ENCODE results near the gene ZNF311. TPM values are rescaled to one million over a fixed set of nuclear protein-coding genes. Genes with fewer than 3 reads are reported as not detected.
"Not testable (repeated sequence)": the region's sequence is repeated elsewhere in the genome, so short reads cannot be mapped to it uniquely, and the experiment has no call there.

ZNF311 gene
- polyA plus RNA-seq, 1 donor, result 3.2 TPM

DNA sequence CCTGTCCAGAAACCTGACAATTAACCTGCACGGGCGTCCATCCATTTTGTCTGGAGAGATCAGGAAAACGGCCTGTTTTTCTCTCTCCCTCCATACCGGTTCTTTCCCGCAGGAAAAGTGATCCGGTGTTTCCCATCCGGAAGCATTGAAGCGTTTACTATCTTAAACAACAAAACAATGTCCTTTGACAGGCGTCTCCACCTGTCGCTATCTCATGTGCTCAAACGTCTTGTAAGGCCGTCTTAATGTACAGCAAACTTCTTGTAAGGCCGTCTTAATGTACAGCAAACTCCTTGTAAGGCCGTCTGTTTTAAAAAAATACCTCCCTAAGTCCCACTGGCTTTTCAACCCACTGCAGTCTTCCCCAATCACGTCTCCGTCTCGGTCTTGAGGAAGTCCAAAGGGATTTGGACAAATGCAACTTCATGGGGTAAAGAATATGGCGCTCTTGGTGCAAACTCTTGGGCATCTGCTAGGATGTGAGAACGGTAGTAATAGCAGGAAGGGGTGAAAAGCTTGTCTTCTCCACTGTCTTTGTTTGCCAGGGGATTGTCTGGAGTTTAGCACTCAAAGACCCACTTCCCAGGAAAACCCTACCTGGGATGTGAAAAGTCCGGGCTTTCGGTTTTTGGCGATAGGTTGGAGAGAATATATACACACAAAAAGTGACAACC lies 51.4 kb downstream of the ZNF311 start:
- H3K27me3 ChIP-seq (ENCODE audit: control insufficient read depth, insufficient read depth, low read length), result peaks cover 10% of the 10 kb centered on the region
- no peaks in the 10 kb centered on the region for H3K9me3 ChIP-seq (ENCODE audit: control insufficient read depth, low read depth, low read length)
- no peak overlapping the region for H3K27ac ChIP-seq (ENCODE audit: low read length)
- peak overlapping the region; percentile 48 for H3K4me3 ChIP-seq (ENCODE audit: low read length)
- DNase-seq, result peak in 1 of 2 donors; percentile 56
- H3K36me3 ChIP-seq (ENCODE audit: control insufficient read depth, insufficient read depth, low read length), result no peaks in the 10 kb centered on the region
- no CpG with 5 or more reads among the region's 22 CpGs for WGBS (ENCODE audit: insufficient coverage, low lambda C conversion rate)
- H3K4me1 ChIP-seq (ENCODE audit: control insufficient read depth, insufficient read depth, low read length), result no peaks in the 10 kb centered on the region

DNA sequence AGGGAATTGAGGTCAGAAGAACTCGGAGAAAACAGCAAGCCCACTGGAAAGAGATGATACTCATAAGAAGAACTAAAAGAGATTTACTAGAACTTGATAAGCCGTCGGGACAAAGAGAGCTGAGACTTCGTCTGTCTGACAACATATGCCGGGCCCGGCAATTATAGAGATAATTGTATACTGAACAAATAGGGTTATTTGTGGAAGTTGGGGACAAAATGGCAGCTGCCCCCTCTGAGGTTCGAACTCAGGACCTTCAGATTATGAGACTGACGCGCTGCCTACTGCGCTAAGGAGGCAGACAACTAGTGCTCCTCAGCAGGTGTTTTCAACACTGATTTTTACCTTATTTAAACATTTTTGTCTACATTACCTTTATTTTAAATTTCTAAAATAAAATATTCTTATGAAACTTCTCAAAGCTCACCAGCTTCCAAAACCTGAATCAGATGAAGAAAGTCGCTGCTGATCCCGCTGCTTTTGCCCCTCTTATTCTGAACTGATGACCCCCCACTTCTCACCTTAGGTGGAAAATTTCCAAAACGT lies 52.0 kb downstream of the ZNF311 start:
- H3K9me3 ChIP-seq (ENCODE audit: control insufficient read depth, low read depth, low read length), result no peaks in the 10 kb centered on the region
- no peaks in the 10 kb centered on the region for H3K36me3 ChIP-seq (ENCODE audit: control insufficient read depth, insufficient read depth, low read length)
- H3K4me3 ChIP-seq (ENCODE audit: low read length), result peak overlapping the region; percentile 48
- peaks cover 10% of the 10 kb centered on the region for H3K27me3 ChIP-seq (ENCODE audit: control insufficient read depth, insufficient read depth, low read length)
- H3K27ac ChIP-seq (ENCODE audit: low read length), result no peak overlapping the region
- no peaks in the 10 kb centered on the region for H3K4me1 ChIP-seq (ENCODE audit: control insufficient read depth, insufficient read depth, low read length)
- WGBS (ENCODE audit: insufficient coverage, low lambda C conversion rate), result 25% methylated on average over 4 of the region's 13 CpGs
- peak; percentile 11 to 43 for DNase-seq

DNA sequence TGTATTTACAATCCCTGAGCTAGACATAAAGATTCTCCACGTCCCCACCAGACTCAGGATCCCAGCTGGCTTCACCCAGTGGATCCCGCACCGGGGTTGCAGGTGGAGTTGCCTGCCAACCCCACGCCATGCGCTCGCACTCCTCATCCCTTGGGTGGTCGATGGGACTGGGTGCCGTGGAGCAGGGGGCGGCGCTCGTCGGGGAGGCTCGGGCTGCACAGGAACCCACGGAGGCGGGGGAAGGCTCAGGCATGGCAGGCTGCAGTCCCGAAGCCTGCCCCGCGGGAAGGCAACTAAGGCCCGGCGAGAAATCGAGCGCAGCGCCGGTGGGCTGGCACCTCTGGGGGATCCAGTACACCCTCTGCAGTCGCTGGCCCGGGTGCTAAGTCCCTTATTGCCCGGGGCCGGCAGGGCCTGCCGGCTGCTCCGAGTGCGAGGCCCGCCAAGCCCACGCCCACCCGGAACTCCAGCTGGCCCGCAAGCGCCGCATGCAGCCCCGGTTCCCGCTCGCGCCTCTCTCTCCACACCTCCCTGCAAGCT lies 55.4 kb downstream of the ZNF311 start:
- not testable (repeated sequence) for H3K9me3 ChIP-seq (ENCODE audit: control insufficient read depth, low read depth, low read length); DNase-seq; H3K4me3 ChIP-seq (ENCODE audit: low read length); H3K27me3 ChIP-seq (ENCODE audit: control insufficient read depth, insufficient read depth, low read length); H3K4me1 ChIP-seq (ENCODE audit: control insufficient read depth, insufficient read depth, low read length); H3K36me3 ChIP-seq (ENCODE audit: control insufficient read depth, insufficient read depth, low read length); H3K27ac ChIP-seq (ENCODE audit: low read length)
- no CpG with 5 or more reads among the region's 41 CpGs for WGBS (ENCODE audit: insufficient coverage, low lambda C conversion rate)

DNA sequence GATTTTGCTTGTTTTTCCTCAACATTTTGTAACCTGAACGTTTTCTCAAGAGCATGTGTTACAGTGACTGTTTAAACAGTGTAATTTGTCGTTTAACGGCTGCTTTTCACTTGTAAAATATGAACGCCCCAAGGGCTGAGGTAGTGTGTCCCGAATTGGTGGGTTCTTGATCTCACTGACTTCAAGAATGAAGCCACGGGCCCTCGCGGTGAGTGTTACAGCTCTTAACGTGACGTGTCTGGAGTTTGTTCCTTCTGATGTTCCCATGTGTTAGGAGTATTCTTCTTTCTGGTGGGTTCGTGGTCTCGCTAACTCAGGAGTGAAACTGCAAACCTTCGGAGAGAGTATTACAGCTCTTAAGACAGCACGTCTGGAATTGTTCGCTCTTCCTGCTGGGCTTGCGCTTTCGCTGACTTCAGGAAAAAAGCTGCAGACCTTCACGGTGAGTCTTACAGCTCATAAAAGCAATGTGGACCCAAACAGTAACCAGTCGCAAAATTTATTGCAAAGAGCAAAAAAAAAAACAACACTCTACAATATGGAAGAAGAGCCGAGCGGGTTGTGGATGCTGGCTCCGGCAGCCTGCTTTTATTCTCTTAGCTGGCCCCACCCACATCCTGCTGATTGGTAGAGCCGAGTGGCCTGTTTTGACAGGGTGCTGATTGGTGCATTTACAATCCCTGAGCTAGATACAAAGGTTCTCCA lies 56.2 kb downstream of the ZNF311 start:
- no peak overlapping the region for H3K4me3 ChIP-seq (ENCODE audit: low read length)
- no peak for DNase-seq
- no peaks in the 10 kb centered on the region for H3K36me3 ChIP-seq (ENCODE audit: control insufficient read depth, insufficient read depth, low read length)
- no peaks in the 10 kb centered on the region for H3K9me3 ChIP-seq (ENCODE audit: control insufficient read depth, low read depth, low read length)
- H3K27ac ChIP-seq (ENCODE audit: low read length), result no peak overlapping the region
- H3K4me1 ChIP-seq (ENCODE audit: control insufficient read depth, insufficient read depth, low read length), result no peaks in the 10 kb centered on the region
- 95% methylated on average over 6 of the region's 23 CpGs for WGBS (ENCODE audit: insufficient coverage, low lambda C conversion rate)
- H3K27me3 ChIP-seq (ENCODE audit: control insufficient read depth, insufficient read depth, low read length), result peaks cover 3% of the 10 kb centered on the region

DNA sequence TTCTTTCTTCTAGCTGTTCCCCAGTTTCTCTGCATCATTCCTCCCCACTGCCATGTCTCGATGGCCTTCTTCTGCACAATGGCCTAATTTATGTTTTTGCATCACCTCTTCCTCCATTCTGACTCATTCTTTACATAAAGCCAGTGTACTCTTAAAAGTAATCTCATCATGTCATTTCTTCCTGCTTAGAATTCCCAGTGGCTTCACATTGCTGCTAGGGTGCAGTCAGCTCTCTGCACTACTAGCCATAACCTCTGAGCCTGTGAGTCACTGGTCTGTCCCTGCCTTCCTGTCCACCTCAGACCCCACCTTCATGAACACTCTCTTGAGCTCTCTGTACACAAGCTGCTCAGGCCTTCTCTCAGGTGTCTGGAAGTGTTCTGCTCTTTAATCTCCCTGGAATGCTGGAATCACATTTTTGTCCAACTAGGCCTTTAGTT lies 57.3 kb downstream of the ZNF311 start:
- no peak overlapping the region for H3K4me3 ChIP-seq (ENCODE audit: low read length)
- WGBS (ENCODE audit: insufficient coverage, low lambda C conversion rate), result 60% methylated on average over 1 of the region's 1 CpG

DNA sequence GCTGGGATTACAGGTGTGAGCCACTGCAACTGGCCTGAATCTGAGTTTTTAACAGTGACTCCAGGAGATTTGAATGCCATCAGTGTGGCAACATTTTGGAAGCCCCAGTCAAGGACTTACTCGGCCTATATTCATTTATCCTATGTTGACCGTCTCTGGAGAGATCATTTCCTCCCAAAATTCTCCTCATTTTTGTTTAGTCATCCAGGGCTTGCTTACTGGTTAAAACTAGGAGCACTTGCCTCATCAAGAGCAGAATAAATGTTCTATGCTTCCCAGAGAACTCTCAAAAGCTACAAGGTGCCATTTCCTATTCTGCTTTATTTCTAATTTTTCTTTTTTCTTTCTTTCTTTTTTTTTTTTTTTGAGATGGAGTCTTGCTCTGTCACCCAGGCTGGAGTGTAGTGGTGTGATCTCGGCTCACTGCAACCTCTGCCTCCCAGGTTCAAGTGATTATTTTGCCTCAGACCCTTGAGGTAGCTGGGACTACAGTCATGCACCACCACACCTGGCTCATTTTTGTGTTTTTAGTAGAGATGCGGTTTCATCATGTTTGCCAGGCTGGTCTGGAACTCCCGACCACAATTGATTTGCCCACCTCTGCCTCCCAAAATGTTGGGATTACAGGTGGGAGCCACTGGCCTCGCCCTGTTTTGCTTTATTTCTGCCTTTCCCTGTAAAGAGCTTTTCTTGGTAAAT lies 57.9 kb downstream of the ZNF311 start:
- H3K4me1 ChIP-seq (ENCODE audit: control insufficient read depth, insufficient read depth, low read length), result peaks cover 1% of the 10 kb centered on the region
- no peak overlapping the region for H3K4me3 ChIP-seq (ENCODE audit: low read length)
- WGBS (ENCODE audit: insufficient coverage, low lambda C conversion rate), result 86% methylated on average over 1 of the region's 6 CpGs
- no peak overlapping the region for H3K27ac ChIP-seq (ENCODE audit: low read length)
- H3K9me3 ChIP-seq (ENCODE audit: control insufficient read depth, low read depth, low read length), result no peaks in the 10 kb centered on the region
- no peaks in the 10 kb centered on the region for H3K36me3 ChIP-seq (ENCODE audit: control insufficient read depth, insufficient read depth, low read length)
- DNase-seq, result no peak
- no peaks in the 10 kb centered on the region for H3K27me3 ChIP-seq (ENCODE audit: control insufficient read depth, insufficient read depth, low read length)

More for the DNA sequence above, 57.3 kb downstream of the ZNF311 start:
- no peaks in the 10 kb centered on the region for H3K27me3 ChIP-seq (ENCODE audit: control insufficient read depth, insufficient read depth, low read length)
- no peak for DNase-seq
- no peak overlapping the region for H3K27ac ChIP-seq (ENCODE audit: low read length)
- no peaks in the 10 kb centered on the region for H3K9me3 ChIP-seq (ENCODE audit: control insufficient read depth, low read depth, low read length)
- no peaks in the 10 kb centered on the region for H3K4me1 ChIP-seq (ENCODE audit: control insufficient read depth, insufficient read depth, low read length)
- no peaks in the 10 kb centered on the region for H3K36me3 ChIP-seq (ENCODE audit: control insufficient read depth, insufficient read depth, low read length)

DNA sequence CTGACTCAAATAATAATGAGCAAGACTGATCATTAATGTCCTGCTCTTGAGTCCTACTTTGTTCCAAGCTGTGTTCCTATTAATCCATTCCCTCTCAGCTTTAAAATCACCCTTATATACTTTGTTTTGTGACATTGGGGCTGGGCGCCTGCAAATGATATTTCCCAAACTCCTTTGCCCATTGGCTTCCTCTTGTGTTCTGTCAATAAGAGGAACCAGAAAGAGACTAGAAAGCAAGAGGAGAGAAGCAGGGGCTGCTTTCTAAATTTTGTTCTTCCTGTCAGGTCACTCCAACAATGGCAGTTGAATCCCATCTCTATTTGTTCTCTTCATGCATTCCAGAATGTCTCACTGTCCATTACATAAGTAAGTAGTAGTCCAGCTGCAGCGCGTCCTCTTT lies 59.8 kb downstream of the ZNF311 start:
- Histone ChIP-seq H3K36me3 (ENCODE audit: control insufficient read depth, insufficient read depth, low read length) (no peaks in the 10 kb centered on the region), H3K4me3 (ENCODE audit: low read length) (no peak overlapping the region), H3K27ac (ENCODE audit: low read length) (no peak overlapping the region), H3K4me1 (ENCODE audit: control insufficient read depth, insufficient read depth, low read length) (peaks cover 6% of the 10 kb centered on the region), H3K27me3 (ENCODE audit: control insufficient read depth, insufficient read depth, low read length) (no peaks in the 10 kb centered on the region), H3K9me3 (ENCODE audit: control insufficient read depth, low read depth, low read length) (no peaks in the 10 kb centered on the region)
- no peak for DNase-seq
- 100% methylated on average over 1 of the region's 3 CpGs for WGBS (ENCODE audit: insufficient coverage, low lambda C conversion rate)

Other genes starting within 250 kb of the ZNF311 start
- gene TRIM27, start 81.3 kb downstream of the ZNF311 start, polyA plus RNA-seq, result 72.9 TPM
- gene OR2W1, start 39.9 kb upstream of the ZNF311 start, polyA plus RNA-seq, result not detected
- not detected for gene OR2B3, start 82.0 kb upstream of the ZNF311 start, polyA plus RNA-seq
- not detected for gene OR2J1, start 94.2 kb upstream of the ZNF311 start, polyA plus RNA-seq
- gene OR2J3, start 102.7 kb upstream of the ZNF311 start, polyA plus RNA-seq, result not detected
- gene OR2J2, start 165.6 kb upstream of the ZNF311 start, polyA plus RNA-seq, result not detected

Measured in large intestine (tissue), 3 donors.